Gastroesophageal sphincter (tissue), 4 donors: ENCODE data around the gene L1CAM. TPM values are rescaled to one million over a fixed set of nuclear protein-coding genes. Genes with fewer than 3 reads are reported as not detected.

Experiments
- ATAC-seq: fragments of 150-250 bp; one replicate; pipeline ENCODE4 v1.9.1; 2016; ENCODE audit warnings: mild to moderate bottlenecking, moderate library complexity
- H3K27ac ChIP-seq, 4 donors: fragments of 200-600 bp; sonication (generic) in 3 of 4; 1 replicate in 3 of 4; 2 replicates in 1 of 4; pipeline ENCODE4 v1.5.1; 2016 to 2019
- H3K27me3 ChIP-seq: fragments of 200-600 bp; sonication (generic); one replicate; pipeline ENCODE4 v1.5.1; 2019
- H3K36me3 ChIP-seq, 2 donors: fragments of 200-600 bp; sonication (generic); one replicate each; pipeline ENCODE4 v1.5.1; 2019; ENCODE audit warnings: control low read depth in 1 of 2
- H3K4me1 ChIP-seq, 3 donors: fragments of 200-600 bp; sonication (generic); 1 replicate in 2 of 3; 2 replicates in 1 of 3; pipeline ENCODE4 v1.5.1; 2016 to 2019; ENCODE audit warnings: control low read depth in 2 of 3
- H3K4me3 ChIP-seq, 2 donors: fragments of 200-600 bp; sonication (generic); one replicate each; pipeline ENCODE4 v1.5.1; 2019; ENCODE audit warnings: mild to moderate bottlenecking in 1 of 2, moderate library complexity in 1 of 2
- H3K9me3 ChIP-seq, 3 donors: fragments of 200-600 bp; sonication (generic); one replicate each; pipeline ENCODE4 v1.5.1; 2017 to 2019; ENCODE audit warnings: control low read depth in 2 of 3
- CTCF ChIP-seq, 4 experiments: fragments of 200-600 bp in 2 of 4; fragments of 450-650 bp in 2 of 4; sonication (generic) in 1 of 4; IDR thresholded peaks; one replicate each; pipeline ENCODE4 v1.5.1; 2017 to 2019; ENCODE audit warnings: antibody characterized with exemption in 4 of 4, mild to moderate bottlenecking in 2 of 4, moderate library complexity in 2 of 4
- EP300 ChIP-seq: sonication (generic); formaldehyde crosslinking; IDR thresholded peaks from one replicate; pipeline ENCODE4 v1.6.1; 2017; ENCODE audit warnings: antibody characterized with exemption, mild to moderate bottlenecking
- POLR2A ChIP-seq, 2 donors: fragments of 450-650 bp; IDR thresholded peaks; one replicate each; pipeline ENCODE4 v1.6.1; 2017; ENCODE audit warnings: antibody characterized with exemption in 2 of 2, mild to moderate bottlenecking in 2 of 2, moderate library complexity in 1 of 2
- POLR2AphosphoS5 ChIP-seq: sonication (generic); formaldehyde crosslinking; IDR thresholded peaks from one replicate; pipeline ENCODE4 v1.6.1; 2017; ENCODE audit warnings: antibody characterized with exemption
- WGBS, 2 donors: methylation state at CpG; one replicate each; pipeline ENCODE4 v1.1.5; 2018; ENCODE audit warnings: low coverage in 1 of 2; 5-methylcytosine and 5-hydroxymethylcytosine counted together
- total RNA-seq, 4 donors: library from RNA; depleted of rRNA; stranded (reverse); fragments of >200 nt; gene quantifications; one replicate each; pipeline ENCODE4 v1.1.0, GENCODE V29; 2016

L1CAM gene
- total RNA-seq, 4 donors from 2014 or later = 16.2 to 53.3 (median 26.7) TPM

GRCh38 chrX:153920546-153920945, 34.6 kb upstream of the L1CAM start:
- no peak for ATAC-seq
- peaks cover 0 to 47% (median 10%) of the 10 kb centered on the region in 3 donors for H3K4me1 ChIP-seq
- WGBS, 2 donors = no CpG with 5 or more reads among the region's 14 CpGs
- H3K27ac ChIP-seq = no peak overlapping the region
- no peaks in the 10 kb centered on the region for H3K36me3 ChIP-seq
- TF ChIP-seq CTCF (IDR thresholded peaks at IDR 0.05) = no peak
- TF ChIP-seq EP300 = no peak
- TF ChIP-seq POLR2AphosphoS5 = no peak
- no peak for TF ChIP-seq POLR2A (IDR thresholded peaks at IDR 0.05)
- H3K27me3 ChIP-seq = no peaks in the 10 kb centered on the region
- no peaks in the 10 kb centered on the region for H3K9me3 ChIP-seq
- H3K4me3 ChIP-seq = no peak overlapping the region

- Histone ChIP-seq H3K4me1 (peaks cover 0 to 39% (median 10%) of the 10 kb centered on the region in 3 donors), H3K27ac (no peak overlapping the region), H3K27me3 (no peaks in the 10 kb centered on the region), H3K9me3 (no peaks in the 10 kb centered on the region), H3K4me3 (no peak overlapping the region), H3K36me3 (no peaks in the 10 kb centered on the region)
- TF ChIP-seq POLR2A (IDR thresholded peaks at IDR 0.05) = no peak
- TF ChIP-seq EP300 = no peak
- no peak for TF ChIP-seq CTCF (IDR thresholded peaks at IDR 0.05)
- TF ChIP-seq POLR2AphosphoS5 = no peak
- 92% methylated on average over 6 of the region's 13 CpGs; no CpG with 5 or more reads in 1 of the 2 donors for WGBS, 2 donors
- ATAC-seq = no peak
These were observed 33.3 kb upstream of the L1CAM start for GRCh38 chrX:153919281-153919680.

GRCh38 chrX:153917869-153918268, 31.9 kb upstream of the L1CAM start:
- 83 to 91% methylated on average over 4 of the region's 6 CpGs for WGBS, 2 donors
- TF ChIP-seq POLR2A (IDR thresholded peaks at IDR 0.05) (no peak), CTCF (IDR thresholded peaks at IDR 0.05) (no peak), POLR2AphosphoS5 (no peak), EP300 (no peak)

GRCh38 chrX:153913701-153914100, 27.7 kb upstream of the L1CAM start:
- Histone ChIP-seq H3K4me3 (no peak overlapping the region), H3K9me3 (no peaks in the 10 kb centered on the region), H3K36me3 (no peaks in the 10 kb centered on the region), H3K27me3 (no peaks in the 10 kb centered on the region), H3K27ac (no peak overlapping the region), H3K4me1 (no peaks in the 10 kb centered on the region)
- WGBS, 2 donors = 92% methylated on average over 4 of the region's 17 CpGs; no CpG with 5 or more reads in 1 of the 2 donors
- TF ChIP-seq POLR2AphosphoS5 (no peak), CTCF (IDR thresholded peaks at IDR 0.05) (no peak), EP300 (no peak), POLR2A (IDR thresholded peaks at IDR 0.05) (no peak)
- ATAC-seq = no peak

More at GRCh38 chrX:153917869-153918268, 31.9 kb upstream of the L1CAM start:
- H3K4me1 ChIP-seq = peaks cover 0 to 24% (median 4%) of the 10 kb centered on the region in 3 donors
- no peak overlapping the region for H3K4me3 ChIP-seq
- no peaks in the 10 kb centered on the region for H3K36me3 ChIP-seq
- H3K27me3 ChIP-seq = no peaks in the 10 kb centered on the region
- no peak overlapping the region for H3K27ac ChIP-seq
- no peaks in the 10 kb centered on the region for H3K9me3 ChIP-seq
- no peak for ATAC-seq

- H3K27ac ChIP-seq = no peak overlapping the region
- H3K9me3 ChIP-seq = no peaks in the 10 kb centered on the region
- no peaks in the 10 kb centered on the region for H3K4me1 ChIP-seq
- no peak for ATAC-seq
- no peak overlapping the region for H3K4me3 ChIP-seq
- no CpG with 5 or more reads among the region's 17 CpGs for WGBS, 2 donors
- no peaks in the 10 kb centered on the region for H3K36me3 ChIP-seq
- TF ChIP-seq POLR2AphosphoS5 (no peak), POLR2A (IDR thresholded peaks at IDR 0.05) (no peak), EP300 (no peak), CTCF (IDR thresholded peaks at IDR 0.05) (no peak)
- H3K27me3 ChIP-seq = no peaks in the 10 kb centered on the region
These were observed 27.2 kb upstream of the L1CAM start for GRCh38 chrX:153913211-153913610.
